Liver (tissue), 9 donors: Measurements from ENCODE around the gene ALG9. TPM values are rescaled to one million over a fixed set of nuclear protein-coding genes. Genes with fewer than 3 reads are reported as not detected.

Experiments used
- DNase-seq: peaks from one replicate; pipeline ENCODE4 v3.0.0-alpha.2; 2017; ENCODE audit warnings: low spot score
- H3K27ac ChIP-seq, 2 donors: one replicate each; pipeline ENCODE4 v1.7.0; 2013; ENCODE audit warnings: inconsistent platforms in 2 of 2, low read length in 2 of 2, control low read depth in 1 of 2, low read depth in 1 of 2, mild to moderate bottlenecking in 1 of 2
- H3K27me3 ChIP-seq, 4 donors: one replicate each; pipeline versions ENCODE4 v1.6.1 to v1.7.0; 2013; ENCODE audit warnings: low read length in 3 of 4, inconsistent platforms in 1 of 4, mild to moderate bottlenecking in 1 of 4, moderate library complexity in 1 of 4; ENCODE audit not compliant: control insufficient read depth in 4 of 4, insufficient read depth in 4 of 4
- H3K36me3 ChIP-seq, 4 donors: one replicate each; pipeline versions ENCODE4 v1.6.1 to v1.7.0; 2013; ENCODE audit warnings: low read length in 3 of 4, mild to moderate bottlenecking in 3 of 4, low read depth in 1 of 4, moderate library complexity in 1 of 4; ENCODE audit not compliant: control insufficient read depth in 4 of 4, insufficient read depth in 3 of 4
- H3K4me1 ChIP-seq, 4 donors: one replicate each; pipeline versions ENCODE4 v1.6.1 to v1.7.0; 2013; ENCODE audit warnings: low read length in 3 of 4, mild to moderate bottlenecking in 3 of 4, moderate library complexity in 1 of 4; ENCODE audit not compliant: control insufficient read depth in 4 of 4, insufficient read depth in 4 of 4
- H3K4me3 ChIP-seq, 3 donors: one replicate each; pipeline versions ENCODE4 v1.6.1 to v1.7.0; 2013; ENCODE audit warnings: low read length in 3 of 3, control low read depth in 1 of 3, low read depth in 1 of 3, mild to moderate bottlenecking in 1 of 3
- H3K9ac ChIP-seq, 2 donors: one replicate each; pipeline ENCODE4 v1.7.0; 2013; ENCODE audit warnings: low read length in 2 of 2, mild to moderate bottlenecking in 2 of 2, moderate library complexity in 2 of 2, control low read depth in 1 of 2, low read depth in 1 of 2
- H3K9me3 ChIP-seq, 4 donors: one replicate each; pipeline versions ENCODE4 v1.6.1 to v1.7.0; 2013; ENCODE audit warnings: low read length in 3 of 4; ENCODE audit not compliant: control insufficient read depth in 4 of 4
- CTCF ChIP-seq: fragments of 150-350 bp; IDR thresholded peaks from 2 replicates; pipeline ENCODE4 v1.5.1; 2017; ENCODE audit warnings: improper control_type of control experiment, low read depth, low read length; ENCODE audit not compliant: missing input control
- EGR1 ChIP-seq, 2 donors: IDR thresholded peaks; 2 replicates each; pipeline ENCODE4 v1.6.1; 2016 to 2018; ENCODE audit warnings: antibody characterized with exemption in 2 of 2, low read depth in 2 of 2
- FOXA1 ChIP-seq: IDR thresholded peaks from 2 replicates; pipeline ENCODE4 v1.6.1; 2016; ENCODE audit warnings: antibody characterized with exemption
- FOXA2 ChIP-seq: IDR thresholded peaks from 2 replicates; pipeline ENCODE4 v1.6.1; 2016; ENCODE audit warnings: antibody characterized with exemption
- GABPA ChIP-seq, 2 donors: IDR thresholded peaks in 1 of 2; conservative IDR thresholded peaks in 1 of 2; 2 replicates each; pipeline ENCODE4 v1.6.1; 2016; ENCODE audit warnings: antibody characterized with exemption in 2 of 2, mild to moderate bottlenecking in 1 of 2, moderate library complexity in 1 of 2
- HNF4A ChIP-seq, 2 donors: conservative IDR thresholded peaks; 2 replicates each; pipeline ENCODE4 v1.6.1; 2016; ENCODE audit warnings: antibody characterized with exemption in 2 of 2, mild to moderate bottlenecking in 2 of 2
- HNF4G ChIP-seq: IDR thresholded peaks from 2 replicates; pipeline ENCODE4 v1.6.1; 2016; ENCODE audit warnings: antibody characterized with exemption
- JUND ChIP-seq, 2 donors: IDR thresholded peaks; 2 replicates each; pipeline ENCODE4 v1.6.1; 2016; ENCODE audit warnings: antibody characterized with exemption in 2 of 2
- NR2F2 ChIP-seq: IDR thresholded peaks from 2 replicates; pipeline ENCODE4 v1.6.1; 2016; ENCODE audit warnings: antibody characterized with exemption
- RAD21 ChIP-seq, 2 donors: IDR thresholded peaks; 2 replicates each; pipeline ENCODE4 v1.6.1; 2016; ENCODE audit warnings: antibody characterized with exemption in 2 of 2, mild to moderate bottlenecking in 2 of 2
- RXRA ChIP-seq, 2 donors: IDR thresholded peaks; 2 replicates each; pipeline ENCODE4 v1.6.1; 2017 to 2018; ENCODE audit warnings: antibody characterized with exemption in 2 of 2, mild to moderate bottlenecking in 1 of 2
- SP1 ChIP-seq: IDR thresholded peaks from 2 replicates; pipeline ENCODE4 v1.6.1; 2018; ENCODE audit warnings: antibody characterized with exemption, mild to moderate bottlenecking
- TAF1 ChIP-seq: conservative IDR thresholded peaks from 2 replicates; pipeline ENCODE4 v1.6.1; 2016; ENCODE audit warnings: antibody characterized with exemption, mild to moderate bottlenecking
- YY1 ChIP-seq: IDR thresholded peaks from 2 replicates; pipeline ENCODE4 v1.6.1; 2016; ENCODE audit warnings: antibody characterized with exemption, mild to moderate bottlenecking
- WGBS: extraction: QIAGEN DNeasy Blood & Tissue Kit; methylation state at CpG from one replicate; pipeline ENCODE4 v1.1.7; 2013; 5-methylcytosine and 5-hydroxymethylcytosine counted together
- polyA plus RNA-seq, 2 donors: library from polyadenylated mRNA; stranded (reverse) in 1 of 2; unstranded in 1 of 2; fragments of 200-250 nt in 1 of 2; fragments of >200 nt in 1 of 2; fragmentation: Nextera tagmentation in 1 of 2; extraction: Ambion mirVana in 1 of 2; gene quantifications; one replicate each; pipeline versions ENCODE4 v1.2.1 to v1.2.3, GENCODE V29; 2013 to 2015
- total RNA-seq, 2 donors: library from RNA; depleted of rRNA; stranded (reverse); fragments of >200 nt; gene quantifications; one replicate each; pipeline ENCODE4 v1.2.3, GENCODE V29; 2014
- TF ChIP-seq, protein P1 (sequence below): IDR thresholded peaks from 2 replicates; pipeline ENCODE4 v1.6.1; 2016; ENCODE audit warnings: antibody characterized with exemption, mild to moderate bottlenecking
- TF ChIP-seq, protein P2 (sequence below): IDR thresholded peaks from 2 replicates; pipeline ENCODE4 v1.6.1; 2016; ENCODE audit warnings: antibody characterized with exemption
- TF ChIP-seq, protein P3 (sequence below): IDR thresholded peaks from 2 replicates; pipeline ENCODE4 v1.6.1; 2016; ENCODE audit warnings: antibody characterized with exemption
- TF ChIP-seq, protein P4 (sequence below): IDR thresholded peaks from 2 replicates; pipeline ENCODE4 v1.6.1; 2016; ENCODE audit warnings: antibody characterized with exemption
- donor health status: healthy.
- donor health status: healthy.
- donor health status: healthy.
- donor health status: healthy.
- donor health status: healthy.

ALG9 gene
- total and polyA plus RNA-seq, 4 donors = 13.7 to 36.3 (median 20.2) TPM

GRCh38 chr11:111840143-111840542 is 31.2 kb downstream of the ALG9 start:
- no peak for DNase-seq
- H3K27ac ChIP-seq = peak overlapping the region; percentile 60 to 72
- H3K9ac ChIP-seq = peak overlapping the region in 1 of 2 donors; percentile 86
- WGBS = 27% methylated on average over 1 of the region's 1 CpG
- peaks cover 0 to 6% (median 0%) of the 10 kb centered on the region in 4 donors for H3K36me3 ChIP-seq
- TF ChIP-seq, protein P1, sequence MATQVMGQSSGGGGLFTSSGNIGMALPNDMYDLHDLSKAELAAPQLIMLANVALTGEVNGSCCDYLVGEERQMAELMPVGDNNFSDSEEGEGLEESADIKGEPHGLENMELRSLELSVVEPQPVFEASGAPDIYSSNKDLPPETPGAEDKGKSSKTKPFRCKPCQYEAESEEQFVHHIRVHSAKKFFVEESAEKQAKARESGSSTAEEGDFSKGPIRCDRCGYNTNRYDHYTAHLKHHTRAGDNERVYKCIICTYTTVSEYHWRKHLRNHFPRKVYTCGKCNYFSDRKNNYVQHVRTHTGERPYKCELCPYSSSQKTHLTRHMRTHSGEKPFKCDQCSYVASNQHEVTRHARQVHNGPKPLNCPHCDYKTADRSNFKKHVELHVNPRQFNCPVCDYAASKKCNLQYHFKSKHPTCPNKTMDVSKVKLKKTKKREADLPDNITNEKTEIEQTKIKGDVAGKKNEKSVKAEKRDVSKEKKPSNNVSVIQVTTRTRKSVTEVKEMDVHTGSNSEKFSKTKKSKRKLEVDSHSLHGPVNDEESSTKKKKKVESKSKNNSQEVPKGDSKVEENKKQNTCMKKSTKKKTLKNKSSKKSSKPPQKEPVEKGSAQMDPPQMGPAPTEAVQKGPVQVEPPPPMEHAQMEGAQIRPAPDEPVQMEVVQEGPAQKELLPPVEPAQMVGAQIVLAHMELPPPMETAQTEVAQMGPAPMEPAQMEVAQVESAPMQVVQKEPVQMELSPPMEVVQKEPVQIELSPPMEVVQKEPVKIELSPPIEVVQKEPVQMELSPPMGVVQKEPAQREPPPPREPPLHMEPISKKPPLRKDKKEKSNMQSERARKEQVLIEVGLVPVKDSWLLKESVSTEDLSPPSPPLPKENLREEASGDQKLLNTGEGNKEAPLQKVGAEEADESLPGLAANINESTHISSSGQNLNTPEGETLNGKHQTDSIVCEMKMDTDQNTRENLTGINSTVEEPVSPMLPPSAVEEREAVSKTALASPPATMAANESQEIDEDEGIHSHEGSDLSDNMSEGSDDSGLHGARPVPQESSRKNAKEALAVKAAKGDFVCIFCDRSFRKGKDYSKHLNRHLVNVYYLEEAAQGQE = peak; percentile 82
- TF ChIP-seq, protein P2, sequence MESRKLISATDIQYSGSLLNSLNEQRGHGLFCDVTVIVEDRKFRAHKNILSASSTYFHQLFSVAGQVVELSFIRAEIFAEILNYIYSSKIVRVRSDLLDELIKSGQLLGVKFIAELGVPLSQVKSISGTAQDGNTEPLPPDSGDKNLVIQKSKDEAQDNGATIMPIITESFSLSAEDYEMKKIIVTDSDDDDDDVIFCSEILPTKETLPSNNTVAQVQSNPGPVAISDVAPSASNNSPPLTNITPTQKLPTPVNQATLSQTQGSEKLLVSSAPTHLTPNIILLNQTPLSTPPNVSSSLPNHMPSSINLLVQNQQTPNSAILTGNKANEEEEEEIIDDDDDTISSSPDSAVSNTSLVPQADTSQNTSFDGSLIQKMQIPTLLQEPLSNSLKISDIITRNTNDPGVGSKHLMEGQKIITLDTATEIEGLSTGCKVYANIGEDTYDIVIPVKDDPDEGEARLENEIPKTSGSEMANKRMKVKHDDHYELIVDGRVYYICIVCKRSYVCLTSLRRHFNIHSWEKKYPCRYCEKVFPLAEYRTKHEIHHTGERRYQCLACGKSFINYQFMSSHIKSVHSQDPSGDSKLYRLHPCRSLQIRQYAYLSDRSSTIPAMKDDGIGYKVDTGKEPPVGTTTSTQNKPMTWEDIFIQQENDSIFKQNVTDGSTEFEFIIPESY = peak; percentile 87
- TF ChIP-seq YY1 (peak; percentile 93), GABPA (IDR thresholded peaks at IDR 0.05 in 1 of 2, conservative IDR thresholded peaks at IDR 0.05 in 1 of 2) (peak in 1 of 2 donors; percentile 45), HNF4G (peak; percentile 78), JUND (IDR thresholded peaks at IDR 0.05) (peak; percentile 83 to 89), SP1 (peak; percentile 95), EGR1 (IDR thresholded peaks at IDR 0.05; ENCODE audit: low read depth in 2 of 2) (no peak), CTCF (no peak), HNF4A (conservative IDR thresholded peaks at IDR 0.05) (peak; percentile 97), NR2F2 (peak; percentile 75), RXRA (IDR thresholded peaks at IDR 0.05) (peak; percentile 95 to 96), FOXA1 (no peak), FOXA2 (peak; percentile 65), RAD21 (IDR thresholded peaks at IDR 0.05) (peak; percentile 64 to 72), TAF1 (no peak)
- TF ChIP-seq, protein P3, sequence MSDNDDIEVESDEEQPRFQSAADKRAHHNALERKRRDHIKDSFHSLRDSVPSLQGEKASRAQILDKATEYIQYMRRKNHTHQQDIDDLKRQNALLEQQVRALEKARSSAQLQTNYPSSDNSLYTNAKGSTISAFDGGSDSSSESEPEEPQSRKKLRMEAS = peak; percentile 57
- TF ChIP-seq, protein P4, sequence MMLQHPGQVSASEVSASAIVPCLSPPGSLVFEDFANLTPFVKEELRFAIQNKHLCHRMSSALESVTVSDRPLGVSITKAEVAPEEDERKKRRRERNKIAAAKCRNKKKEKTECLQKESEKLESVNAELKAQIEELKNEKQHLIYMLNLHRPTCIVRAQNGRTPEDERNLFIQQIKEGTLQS = peak; percentile 71
- H3K4me1 ChIP-seq = peaks cover 2 to 39% (median 31%) of the 10 kb centered on the region in 4 donors
- H3K9me3 ChIP-seq = no peaks in the 10 kb centered on the region
- no peaks in the 10 kb centered on the region for H3K27me3 ChIP-seq
- H3K4me3 ChIP-seq = no peak overlapping the region
